H1 (cell line): ENCODE data around the gene BHLHE23. TPM values are rescaled to one million over a fixed set of nuclear protein-coding genes. Genes with fewer than 3 reads are reported as not detected.

Experiments
- CTCF ChIA-PET: fragments of 300-600 bp; sonication (Branson Sonifier 250); formaldehyde crosslinking; loops from one replicate; lab custom pipeline; 2021; ENCODE audit not compliant: partially characterized antibody; lab: Charles Lee
- POLR2A ChIA-PET: fragments of 300-600 bp; sonication (Branson Sonifier 250); formaldehyde crosslinking; loops from one replicate; lab custom pipeline; 2021; ENCODE audit warnings: inconsistent platforms; ENCODE audit not compliant: partially characterized antibody; lab: Charles Lee
- DNase-seq, 2 experiments: peaks; one replicate each; pipeline versions ENCODE4 v3.0.0 to v3.0.0-alpha.2; 2010 to 2022; ENCODE audit warnings: low spot score in 2 of 2, low read depth in 1 of 2, mixed read lengths in 1 of 2
- FAIRE-seq: peaks from 2 replicates; lab custom pipeline; 2011; peaks lifted over from hg19 to GRCh38; lab: Jason Lieb, UNC
- H2AFZ ChIP-seq: 2 replicates; pipeline ENCODE4 v1.8.1; 2012; ENCODE audit warnings: low read length, inconsistent platforms
- H2AK5ac ChIP-seq: 2 replicates; pipeline ENCODE4 v1.6.1; 2013; ENCODE audit warnings: low read depth, low read length
- H2BK120ac ChIP-seq: replicated peaks from 2 replicates; pipeline ENCODE3; 2013; ENCODE audit warnings: low read depth, low read length, inconsistent platforms
- H2BK12ac ChIP-seq: 2 replicates; pipeline ENCODE4 v1.6.1; 2013; ENCODE audit warnings: low read depth, low read length
- H2BK15ac ChIP-seq: 2 replicates; pipeline ENCODE4 v1.6.1; 2013; ENCODE audit warnings: low read length
- H2BK20ac ChIP-seq: 2 replicates; pipeline ENCODE4 v1.6.1; 2013; ENCODE audit warnings: low read length
- H2BK5ac ChIP-seq: 2 replicates; pipeline ENCODE4 v1.6.1; 2013; ENCODE audit warnings: low read depth, low read length
- H3K14ac ChIP-seq: 2 replicates; pipeline ENCODE4 v1.6.1; 2013; ENCODE audit warnings: inconsistent platforms; ENCODE audit not compliant: insufficient read length
- H3K18ac ChIP-seq: 2 replicates; pipeline ENCODE4 v1.6.1; 2013; ENCODE audit warnings: low read length; ENCODE audit errors: extremely low read depth
- H3K23ac ChIP-seq: 2 replicates; pipeline ENCODE4 v1.6.1; 2013; ENCODE audit warnings: inconsistent platforms; ENCODE audit not compliant: insufficient read length
- H3K23me2 ChIP-seq: 2 replicates; pipeline ENCODE4 v1.6.1; 2013; ENCODE audit warnings: low read depth, low read length
- H3K27ac ChIP-seq: 2 replicates; pipeline ENCODE4 v1.6.1; 2011; ENCODE audit warnings: low read depth, low read length, inconsistent platforms
- H3K27me3 ChIP-seq, 4 experiments: replicated peaks in 1 of 4; 1 replicate in 1 of 4; 2 replicates in 3 of 4; pipeline versions ENCODE4 v1.6.1 to v1.8.1; 2011 to 2013; ENCODE audit warnings: low read length in 3 of 4, mild to moderate bottlenecking in 3 of 4, inconsistent platforms in 2 of 4, mixed read lengths in 2 of 4, moderate library complexity in 1 of 4; ENCODE audit not compliant: control insufficient read depth in 3 of 4, insufficient read depth in 3 of 4; ENCODE audit errors: extremely low read depth in 1 of 4
- H3K36me3 ChIP-seq, 4 experiments: 2 replicates each; pipeline versions ENCODE4 v1.6.1 to v1.8.1; 2011 to 2013; ENCODE audit warnings: mild to moderate bottlenecking in 4 of 4, low read length in 3 of 4, moderate library complexity in 2 of 4, control low read depth in 1 of 4, inconsistent platforms in 1 of 4; ENCODE audit not compliant: insufficient read depth in 4 of 4, control insufficient read depth in 2 of 4
- H3K4ac ChIP-seq: replicated peaks from 2 replicates; pipeline ENCODE3; 2013; ENCODE audit warnings: low read length, low read depth, mixed read lengths, inconsistent platforms; ENCODE audit not compliant: insufficient read length
- H3K4me1 ChIP-seq, 4 experiments: replicated peaks in 1 of 4; 1 replicate in 1 of 4; 2 replicates in 3 of 4; pipeline versions ENCODE4 v1.6.1 to v1.8.1; 2011 to 2013; ENCODE audit warnings: low read length in 3 of 4, inconsistent platforms in 2 of 4, mixed read lengths in 1 of 4; ENCODE audit not compliant: insufficient read depth in 4 of 4, control insufficient read depth in 3 of 4
- H3K4me2 ChIP-seq, 2 experiments: 2 replicates each; pipeline versions ENCODE4 v1.6.1 to v1.8.1; 2011 to 2013; ENCODE audit warnings: low read depth in 2 of 2, low read length in 2 of 2, control low read depth in 1 of 2, inconsistent platforms in 1 of 2, mild to moderate bottlenecking in 1 of 2; ENCODE audit not compliant: insufficient read depth in 1 of 2
- H3K4me3 ChIP-seq, 4 experiments: fragments of 200-600, 300-600 bp in 1 of 4; sonication (generic), shearing (Covaris generic), sonication (Bioruptor Twin) in 1 of 4; 2 replicates each; pipeline versions ENCODE4 v1.5.1 to v1.8.1; 2011 to 2016; ENCODE audit warnings: low read length in 4 of 4, low read depth in 3 of 4, control low read depth in 2 of 4, inconsistent platforms in 2 of 4, mild to moderate bottlenecking in 2 of 4, mixed read lengths in 1 of 4, moderate library complexity in 1 of 4; ENCODE audit not compliant: insufficient read depth in 2 of 4; ENCODE audit errors: extremely low read depth in 1 of 4
- H3K56ac ChIP-seq: replicated peaks from 2 replicates; pipeline ENCODE3; 2013; ENCODE audit warnings: low read depth, mild to moderate bottlenecking, mixed read lengths, low read length, inconsistent platforms; ENCODE audit not compliant: insufficient read length
- H3K79me1 ChIP-seq: 2 replicates; pipeline ENCODE4 v1.6.1; 2013; ENCODE audit warnings: low read depth, low read length, control low read depth
- H3K79me2 ChIP-seq, 2 experiments: 2 replicates each; pipeline versions ENCODE4 v1.6.1 to v1.8.1; 2012 to 2013; ENCODE audit warnings: low read length in 2 of 2, mild to moderate bottlenecking in 2 of 2, inconsistent platforms in 1 of 2; ENCODE audit not compliant: insufficient read depth in 2 of 2, control insufficient read depth in 1 of 2
- H3K9ac ChIP-seq, 4 experiments: replicated peaks in 1 of 4; 1 replicate in 1 of 4; 2 replicates in 3 of 4; pipeline versions ENCODE4 v1.6.1 to v1.8.1; 2011 to 2013; ENCODE audit warnings: low read depth in 3 of 4, low read length in 3 of 4, control low read depth in 2 of 4, mild to moderate bottlenecking in 2 of 4, moderate library complexity in 2 of 4, inconsistent platforms in 1 of 4; ENCODE audit errors: extremely low read depth in 1 of 4
- H3K9me3 ChIP-seq, 2 experiments: 2 replicates each; pipeline versions ENCODE4 v1.6.1 to v1.8.1; 2012 to 2013; ENCODE audit warnings: mild to moderate bottlenecking in 2 of 2, moderate library complexity in 2 of 2, control low read depth in 1 of 2, inconsistent platforms in 1 of 2, low read depth in 1 of 2, low read length in 1 of 2, mixed read lengths in 1 of 2; ENCODE audit not compliant: insufficient read depth in 2 of 2
- H4K20me1 ChIP-seq, 2 experiments: replicated peaks in 1 of 2; 2 replicates each; pipeline versions ENCODE3 to v1.8.1; 2011 to 2013; ENCODE audit warnings: inconsistent platforms in 2 of 2, low read length in 2 of 2, mild to moderate bottlenecking in 1 of 2; ENCODE audit not compliant: insufficient read depth in 2 of 2, control insufficient read depth in 1 of 2
- H4K5ac ChIP-seq: 2 replicates; pipeline ENCODE4 v1.6.1; 2013; ENCODE audit warnings: low read length, low read depth, mixed read lengths, inconsistent platforms; ENCODE audit not compliant: insufficient read length
- H4K8ac ChIP-seq: 2 replicates; pipeline ENCODE4 v1.8.0; 2013; ENCODE audit warnings: mild to moderate bottlenecking, moderate library complexity, low read length, inconsistent platforms; ENCODE audit not compliant: insufficient read depth; ENCODE audit errors: extremely low read depth
- H4K91ac ChIP-seq: replicated peaks from 2 replicates; pipeline ENCODE3; 2013; ENCODE audit warnings: low read length, mixed read lengths, inconsistent platforms; ENCODE audit not compliant: insufficient read length
- ASH2L ChIP-seq: fragments of 200-600, 300-600 bp; sonication (generic); IDR thresholded peaks from one replicate; pipeline ENCODE4 v1.7.1; 2017; ENCODE audit warnings: low read length
- CEBPB ChIP-seq: IDR thresholded peaks from 2 replicates; pipeline ENCODE4 v1.6.1; 2012; ENCODE audit warnings: low read depth, low read length
- EZH2 ChIP-seq: fragments of 200-600 bp; sonication (generic); IDR thresholded peaks from 2 replicates; pipeline ENCODE4 v1.7.1; 2012; ENCODE audit warnings: low read depth, mild to moderate bottlenecking, moderate library complexity, low read length, inconsistent platforms; ENCODE audit not compliant: severe bottlenecking
- PHF8 ChIP-seq: fragments of 200-600 bp; sonication (generic); conservative IDR thresholded peaks from 2 replicates; pipeline ENCODE4 v1.7.1; 2012; ENCODE audit warnings: low read depth, mild to moderate bottlenecking, inconsistent platforms, low read length, moderate library complexity
- POLR2A ChIP-seq, 2 experiments: IDR thresholded peaks; 1 replicate in 1 of 2; 2 replicates in 1 of 2; pipeline ENCODE4 v1.6.1; 2011; ENCODE audit warnings: low read depth in 2 of 2, low read length in 2 of 2, mild to moderate bottlenecking in 2 of 2; ENCODE audit errors: control extremely low read depth in 1 of 2
- RFX5 ChIP-seq: IDR thresholded peaks from 2 replicates; pipeline ENCODE4 v1.6.1; 2011; ENCODE audit warnings: low read depth, low read length, improper control_type of control experiment, borderline replicate concordance
- SP2 ChIP-seq: IDR thresholded peaks from 2 replicates; pipeline ENCODE4 v1.6.1; 2012; ENCODE audit warnings: mild to moderate bottlenecking, low read length, inconsistent platforms
- ZNF274 ChIP-seq: IDR thresholded peaks from 2 replicates; pipeline ENCODE4 v1.7.0; 2012; ENCODE audit warnings: low read length, borderline replicate concordance; ENCODE audit errors: extremely low read depth
- WGBS, 2 experiments: shearing (Covaris generic) in 1 of 2; methylation state at CpG; one replicate each; pipeline versions ENCODE4 v1.1.6 to v1.1.7; 2013 to 2015; ENCODE audit warnings: low lambda C conversion rate in 2 of 2, mixed read lengths in 2 of 2, inconsistent platforms in 1 of 2, low coverage in 1 of 2, missing lambda C conversion rate in 1 of 2; ENCODE audit not compliant: insufficient replicate concordance in 2 of 2, insufficient coverage in 1 of 2, insufficient read length in 1 of 2; ENCODE audit errors: extremely low coverage in 1 of 2, missing lambda C conversion rate in 1 of 2; 5-methylcytosine and 5-hydroxymethylcytosine counted together
- polyA plus RNA-seq, 7 experiments: library from polyadenylated mRNA; depleted of rRNA in 3 of 7; stranded (reverse) in 5 of 7; unstranded in 2 of 7; fragments of >200 nt in 5 of 7; fragments of 200-250 nt in 2 of 7; gene quantifications; 1 replicate in 5 of 7; 2 replicates in 1 of 7; 4 replicates in 1 of 7; pipeline versions ENCODE4 v1.2.1 to v1.2.3, GENCODE V29; 2011 to 2013; ENCODE audit warnings: missing spikeins in 2 of 7, mixed read lengths in 2 of 7
- total RNA-seq: library from RNA; stranded (reverse); fragmentation: NEBNext Ultra II Directional; extraction: Animal tissue kit (Norgen Biotek cat#: 25700); gene quantifications from 2 replicates; pipeline ENCODE4 v1.2.1, GENCODE V29; 2021
- TF ChIP-seq, protein P1 (sequence below): IDR thresholded peaks from 2 replicates; pipeline ENCODE4 v1.6.1; 2012; ENCODE audit warnings: inconsistent platforms
- TF ChIP-seq, protein P2 (sequence below): IDR thresholded peaks from 2 replicates; pipeline ENCODE4 v1.6.1; 2012; ENCODE audit warnings: low read length, inconsistent platforms

The BHLHE23 gene
- total and polyA plus RNA-seq, 2 of the 8 experiments (the other 6 are each of a cell fraction or from before 2014, with no cell fraction given), result 0.47 TPM; not detected in 1

DNA sequence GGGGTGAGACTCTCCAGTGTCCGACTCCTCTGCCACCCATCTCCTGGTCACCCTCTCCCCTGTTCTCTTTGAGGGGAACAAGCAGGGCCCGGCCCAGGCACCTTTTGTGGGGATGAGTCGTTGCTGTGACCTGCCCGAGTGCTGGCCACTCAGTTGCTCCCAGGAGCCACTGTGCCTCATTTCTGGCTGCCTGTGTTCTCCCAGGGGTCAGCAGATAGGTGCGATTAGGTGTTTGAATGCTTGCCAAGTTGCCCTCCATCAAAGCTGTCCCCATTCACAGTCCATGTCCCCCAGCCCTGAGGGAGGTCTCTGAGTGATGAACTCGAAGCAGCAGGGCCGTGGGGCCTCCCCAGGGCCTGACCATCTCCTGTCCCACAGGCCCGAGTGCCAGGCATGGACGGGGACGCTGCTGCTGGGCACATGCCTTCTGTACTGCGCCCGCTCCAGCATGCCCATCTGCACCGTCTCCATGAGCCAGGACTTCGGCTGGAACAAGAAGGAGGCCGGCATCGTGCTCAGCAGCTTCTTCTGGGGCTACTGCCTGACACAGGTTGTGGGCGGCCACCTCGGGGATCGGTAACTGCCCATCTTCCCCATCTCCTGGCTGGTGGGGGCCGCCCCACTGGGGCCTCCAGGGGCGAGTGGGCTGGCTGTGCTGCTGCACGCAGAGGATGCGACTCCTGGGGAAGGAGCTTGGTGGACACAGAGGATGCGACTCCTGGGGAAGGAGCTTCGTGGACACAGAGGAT is 50.2 kb downstream of the BHLHE23 start:
- H2BK20ac ChIP-seq, result no peak overlapping the region
- CTCF ChIA-PET, result interaction anchor here (0.6 to 2.9 kb wide), 8 partner anchors 16 to 75 kb away, joined by 3 to 6 read pairs (median 3); partner anchors contain the start of gene DIDO1
- H2BK15ac ChIP-seq, result no peak overlapping the region
- no peak overlapping the region for H4K8ac ChIP-seq
- peaks cover 3 to 6% (median 5%) of the 10 kb centered on the region in 4 experiments; a peak in 5 of 8 replicates for H3K36me3 ChIP-seq
- H3K4me3 ChIP-seq, result no peak overlapping the region
- H3K14ac ChIP-seq, result no peak overlapping the region
- no peaks in the 10 kb centered on the region for H3K27me3 ChIP-seq
- H3K4me2 ChIP-seq, result no peak overlapping the region
- no peak overlapping the region for H2BK120ac ChIP-seq
- no peak overlapping the region for H2AFZ ChIP-seq
- peaks cover 0 to 9% of the 10 kb centered on the region in 2 experiments; a peak in 1 of 4 replicates for H3K79me2 ChIP-seq
- peaks cover 2 to 23% (median 19%) of the 10 kb centered on the region in 4 experiments for H3K4me1 ChIP-seq
- WGBS, 2 experiments, result 91% methylated on average over 24 of the region's 25 CpGs; no CpG with 5 or more reads in 1 of the 2 experiments
- H3K23ac ChIP-seq, result no peak overlapping the region
- H4K20me1 ChIP-seq, result peaks cover 4 to 12% of the 10 kb centered on the region in 2 experiments
- H3K79me1 ChIP-seq, result peaks cover 3% of the 10 kb centered on the region; the same call in 1 of the 2 replicates
- no peak for FAIRE-seq
- DNase-seq, result no peak
- H3K56ac ChIP-seq, result no peak overlapping the region
- H3K23me2 ChIP-seq, result peaks cover 11% of the 10 kb centered on the region; the same call in 1 of the 2 replicates
- no peak overlapping the region for H4K91ac ChIP-seq
- H3K4ac ChIP-seq, result no peak overlapping the region
- no peak overlapping the region for H2AK5ac ChIP-seq
- no peak overlapping the region for H3K9ac ChIP-seq
- H3K18ac ChIP-seq, result no peak overlapping the region
- POLR2A ChIA-PET, result interaction anchor here (0.8 to 1.5 kb wide), 7 partner anchors 9 to 77 kb away, joined by 3 to 4 read pairs (median 3); partner anchors contain the start of gene GID8
- H4K5ac ChIP-seq, result no peak overlapping the region
- no peak overlapping the region for H2BK5ac ChIP-seq
- no peak overlapping the region for H3K27ac ChIP-seq
- no peak overlapping the region for H2BK12ac ChIP-seq
- no peaks in the 10 kb centered on the region for H3K9me3 ChIP-seq
- TF ChIP-seq, protein P1, sequence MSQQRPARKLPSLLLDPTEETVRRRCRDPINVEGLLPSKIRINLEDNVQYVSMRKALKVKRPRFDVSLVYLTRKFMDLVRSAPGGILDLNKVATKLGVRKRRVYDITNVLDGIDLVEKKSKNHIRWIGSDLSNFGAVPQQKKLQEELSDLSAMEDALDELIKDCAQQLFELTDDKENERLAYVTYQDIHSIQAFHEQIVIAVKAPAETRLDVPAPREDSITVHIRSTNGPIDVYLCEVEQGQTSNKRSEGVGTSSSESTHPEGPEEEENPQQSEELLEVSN, result no peak
- TF ChIP-seq RFX5 (no peak), CEBPB (no peak), POLR2A (IDR thresholded peaks at IDR 0.05; ENCODE audit: control extremely low read depth in 1 of 2, low read depth in 2 of 2, low read length in 2 of 2) (no peak), ASH2L (no peak), EZH2 (no peak), PHF8 (no peak), ZNF274 (no peak), SP2 (no peak)
- TF ChIP-seq, protein P2, sequence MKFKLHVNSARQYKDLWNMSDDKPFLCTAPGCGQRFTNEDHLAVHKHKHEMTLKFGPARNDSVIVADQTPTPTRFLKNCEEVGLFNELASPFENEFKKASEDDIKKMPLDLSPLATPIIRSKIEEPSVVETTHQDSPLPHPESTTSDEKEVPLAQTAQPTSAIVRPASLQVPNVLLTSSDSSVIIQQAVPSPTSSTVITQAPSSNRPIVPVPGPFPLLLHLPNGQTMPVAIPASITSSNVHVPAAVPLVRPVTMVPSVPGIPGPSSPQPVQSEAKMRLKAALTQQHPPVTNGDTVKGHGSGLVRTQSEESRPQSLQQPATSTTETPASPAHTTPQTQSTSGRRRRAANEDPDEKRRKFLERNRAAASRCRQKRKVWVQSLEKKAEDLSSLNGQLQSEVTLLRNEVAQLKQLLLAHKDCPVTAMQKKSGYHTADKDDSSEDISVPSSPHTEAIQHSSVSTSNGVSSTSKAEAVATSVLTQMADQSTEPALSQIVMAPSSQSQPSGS, result no peak
